ENCODE measurements around the gene KANSL1. TPM values are rescaled to one million over a fixed set of nuclear protein-coding genes. Genes with fewer than 3 reads are reported as not detected.

The KANSL1 gene
- total RNA-seq, 1 experiment from 2014 or later = 47.6 TPM

DNA sequence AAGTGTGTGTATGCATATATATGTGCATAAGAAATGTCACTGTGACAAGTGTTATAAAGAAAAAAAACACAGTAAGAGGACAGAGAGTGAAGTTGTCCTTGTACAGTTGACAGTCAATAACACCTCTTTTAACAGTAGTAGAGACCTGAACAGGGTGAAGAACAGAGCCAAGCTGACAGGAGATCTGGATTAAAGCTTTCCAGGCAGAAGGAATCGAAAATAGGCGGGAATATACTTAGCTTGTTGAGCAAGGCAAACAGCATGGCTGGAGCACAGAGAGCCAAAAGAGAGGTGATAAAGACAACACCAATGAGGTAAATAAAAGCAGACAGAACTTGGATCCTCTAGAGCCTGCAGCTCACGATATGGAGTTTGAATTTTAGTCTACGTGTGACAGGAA lies 64.8 kb downstream of the KANSL1 start:
- ATAC-seq (no peak), DNase-seq (no peak)
- H3K27me3 ChIP-seq (ENCODE audit: low read length) = no peaks in the 10 kb centered on the region
- peaks cover 99% of the 10 kb centered on the region for H3K79me2 ChIP-seq (ENCODE audit: low read length)
- TF ChIP-seq EZH2 (IDR thresholded peaks at IDR 0.05; ENCODE audit: low read length, unreplicated experiment) (no peak), EZH2phosphoT487 (IDR thresholded peaks at IDR 0.05; ENCODE audit: borderline replicate concordance, low read length) (no peak)
- TF ChIP-seq, protein P1, sequence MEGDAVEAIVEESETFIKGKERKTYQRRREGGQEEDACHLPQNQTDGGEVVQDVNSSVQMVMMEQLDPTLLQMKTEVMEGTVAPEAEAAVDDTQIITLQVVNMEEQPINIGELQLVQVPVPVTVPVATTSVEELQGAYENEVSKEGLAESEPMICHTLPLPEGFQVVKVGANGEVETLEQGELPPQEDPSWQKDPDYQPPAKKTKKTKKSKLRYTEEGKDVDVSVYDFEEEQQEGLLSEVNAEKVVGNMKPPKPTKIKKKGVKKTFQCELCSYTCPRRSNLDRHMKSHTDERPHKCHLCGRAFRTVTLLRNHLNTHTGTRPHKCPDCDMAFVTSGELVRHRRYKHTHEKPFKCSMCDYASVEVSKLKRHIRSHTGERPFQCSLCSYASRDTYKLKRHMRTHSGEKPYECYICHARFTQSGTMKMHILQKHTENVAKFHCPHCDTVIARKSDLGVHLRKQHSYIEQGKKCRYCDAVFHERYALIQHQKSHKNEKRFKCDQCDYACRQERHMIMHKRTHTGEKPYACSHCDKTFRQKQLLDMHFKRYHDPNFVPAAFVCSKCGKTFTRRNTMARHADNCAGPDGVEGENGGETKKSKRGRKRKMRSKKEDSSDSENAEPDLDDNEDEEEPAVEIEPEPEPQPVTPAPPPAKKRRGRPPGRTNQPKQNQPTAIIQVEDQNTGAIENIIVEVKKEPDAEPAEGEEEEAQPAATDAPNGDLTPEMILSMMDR (conservative IDR thresholded peaks at IDR 0.05; ENCODE audit: low read depth, low read length) = no peak
- H3K9me3 ChIP-seq (ENCODE audit: low read length) = no peaks in the 10 kb centered on the region
- no peak overlapping the region for H3K4me3 ChIP-seq (ENCODE audit: low read length)
- intact Hi-C loops (cut with micrococcal nuclease) = no loop called here
- POLR2A ChIA-PET (ENCODE audit: unreplicated experiment) = interaction anchor here (0.6 kb wide), 1 partner anchor 9 kb away, joined by 3 read pairs; no protein-coding TSS in a partner anchor
- no TSS peak for BruUV-seq (replicated peaks)
- no peaks in the 10 kb centered on the region for H3K4me1 ChIP-seq (ENCODE audit: insufficient read depth, low read length)
- no peak overlapping the region for H3K4me2 ChIP-seq (ENCODE audit: low read length)
- H3K36me3 ChIP-seq (ENCODE audit: low read depth, low read length) = peaks cover 3% of the 10 kb centered on the region; the same call in 1 of the 2 replicates
- no peaks in the 10 kb centered on the region for H3K9me2 ChIP-seq (replicated peaks; ENCODE audit: low read length)
- H3F3A ChIP-seq (ENCODE audit: low read length, unreplicated experiment) = no peaks in the 10 kb centered on the region
- no peak overlapping the region for H3K9ac ChIP-seq (ENCODE audit: low read length)
- CTCF ChIA-PET = no interaction called here
- no peak overlapping the region for H2AFZ ChIP-seq (ENCODE audit: low read length)
- peaks cover 87% of the 10 kb centered on the region for H4K20me1 ChIP-seq (ENCODE audit: low read length)
- no peak overlapping the region for H3K27ac ChIP-seq (ENCODE audit: low read length)

DNA sequence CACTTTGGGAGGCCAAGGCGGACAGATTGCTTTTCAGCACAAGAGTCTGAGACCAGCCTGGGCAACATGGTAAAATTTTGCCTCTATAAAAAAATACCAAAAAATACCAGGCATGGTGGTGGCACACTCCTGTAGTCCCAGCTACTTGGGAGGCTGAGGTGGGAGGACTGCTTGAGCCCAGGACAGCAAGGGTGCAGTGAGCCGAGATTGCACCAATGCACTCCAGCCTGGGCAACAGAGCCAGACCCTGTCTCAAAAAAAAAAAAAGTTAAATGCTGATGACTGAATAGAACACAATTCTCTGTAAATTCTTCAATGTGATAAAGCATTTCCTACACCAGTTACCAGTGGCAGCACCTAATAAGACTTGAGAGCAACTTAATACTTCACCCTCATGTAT lies 65.7 kb downstream of the KANSL1 start:
- no peaks in the 10 kb centered on the region for H3K9me3 ChIP-seq (ENCODE audit: low read length)
- TF ChIP-seq EZH2 (IDR thresholded peaks at IDR 0.05; ENCODE audit: low read length, unreplicated experiment) = no peak
- TF ChIP-seq, protein P1 (conservative IDR thresholded peaks at IDR 0.05; ENCODE audit: low read depth, low read length) = no peak
- TF ChIP-seq EZH2phosphoT487 (IDR thresholded peaks at IDR 0.05; ENCODE audit: borderline replicate concordance, low read length) = no peak
- H3K4me3 ChIP-seq (ENCODE audit: low read length) = no peak overlapping the region
- no peaks in the 10 kb centered on the region for H3F3A ChIP-seq (ENCODE audit: low read length, unreplicated experiment)
- intact Hi-C loops (cut with micrococcal nuclease) = no loop called here
- no peak for ATAC-seq
- no peak overlapping the region for H2AFZ ChIP-seq (ENCODE audit: low read length)
- H3K9me2 ChIP-seq (replicated peaks; ENCODE audit: low read length) = no peaks in the 10 kb centered on the region
- peaks cover 84% of the 10 kb centered on the region for H4K20me1 ChIP-seq (ENCODE audit: low read length)
- ChIA-PET CTCF (no interaction called here), POLR2A (ENCODE audit: unreplicated experiment) (no interaction called here)
- H3K27me3 ChIP-seq (ENCODE audit: low read length) = no peaks in the 10 kb centered on the region
- H3K4me2 ChIP-seq (ENCODE audit: low read length) = no peak overlapping the region
- H3K9ac ChIP-seq (ENCODE audit: low read length) = no peak overlapping the region
- H3K27ac ChIP-seq (ENCODE audit: low read length) = no peak overlapping the region
- H3K4me1 ChIP-seq (ENCODE audit: insufficient read depth, low read length) = no peaks in the 10 kb centered on the region
- DNase-seq = no peak
- BruUV-seq (replicated peaks) = no TSS peak
- peaks cover 3% of the 10 kb centered on the region; the same call in 1 of the 2 replicates for H3K36me3 ChIP-seq (ENCODE audit: low read depth, low read length)
- H3K79me2 ChIP-seq (ENCODE audit: low read length) = peaks cover 99% of the 10 kb centered on the region

DNA sequence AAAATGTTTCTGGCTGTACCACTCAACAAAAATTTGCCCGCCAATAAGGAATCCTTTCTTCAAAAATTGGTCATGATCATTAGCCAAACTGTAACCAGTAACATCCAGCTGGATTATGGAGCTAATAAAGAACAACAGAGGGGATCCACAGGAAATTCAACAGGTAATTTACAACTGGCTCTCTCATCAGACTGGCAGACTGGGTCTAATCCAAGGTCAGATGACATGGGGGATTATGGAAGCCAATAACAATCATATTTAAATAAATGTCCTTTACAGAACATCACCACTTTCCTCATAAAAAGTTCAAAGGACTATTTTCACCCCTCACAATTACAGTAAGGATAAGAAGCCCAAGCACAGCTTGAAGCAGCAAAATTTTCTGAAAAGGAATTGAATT lies 66.4 kb downstream of the KANSL1 start:
- POLR2A ChIA-PET (ENCODE audit: unreplicated experiment) = no interaction called here
- H4K20me1 ChIP-seq (ENCODE audit: low read length) = peaks cover 86% of the 10 kb centered on the region

More for the DNA sequence above, 66.4 kb downstream of the KANSL1 start:
- intact Hi-C loops (cut with micrococcal nuclease) = no loop called here
- CTCF ChIA-PET = no interaction called here
- Histone ChIP-seq H3K27ac (ENCODE audit: low read length) (no peak overlapping the region), H3K9ac (ENCODE audit: low read length) (no peak overlapping the region), H3F3A (ENCODE audit: low read length, unreplicated experiment) (no peaks in the 10 kb centered on the region), H3K79me2 (ENCODE audit: low read length) (peaks cover 99% of the 10 kb centered on the region), H3K36me3 (ENCODE audit: low read depth, low read length) (peaks cover 3% of the 10 kb centered on the region; the same call in 1 of the 2 replicates), H3K4me2 (ENCODE audit: low read length) (no peak overlapping the region), H3K4me3 (ENCODE audit: low read length) (no peak overlapping the region), H3K9me3 (ENCODE audit: low read length) (no peaks in the 10 kb centered on the region), H3K4me1 (ENCODE audit: insufficient read depth, low read length) (no peaks in the 10 kb centered on the region), H3K27me3 (ENCODE audit: low read length) (no peaks in the 10 kb centered on the region), H2AFZ (ENCODE audit: low read length) (no peak overlapping the region), H3K9me2 (replicated peaks; ENCODE audit: low read length) (no peaks in the 10 kb centered on the region)
- ATAC-seq (no peak), DNase-seq (no peak)
- no TSS peak for BruUV-seq (replicated peaks)
- TF ChIP-seq, protein P1 (conservative IDR thresholded peaks at IDR 0.05; ENCODE audit: low read depth, low read length) = no peak
- TF ChIP-seq EZH2 (IDR thresholded peaks at IDR 0.05; ENCODE audit: low read length, unreplicated experiment) (no peak), EZH2phosphoT487 (IDR thresholded peaks at IDR 0.05; ENCODE audit: borderline replicate concordance, low read length) (no peak)

All from PC-3 (cell line).